ENCODE data around the gene TNRC18. TPM values are rescaled to one million over a fixed set of nuclear protein-coding genes. Genes with fewer than 3 reads are reported as not detected.
"Not testable (repeated sequence)": the region's sequence is repeated elsewhere in the genome, so short reads cannot be mapped to it uniquely, and the experiment has no call there.

The TNRC18 gene
- total RNA-seq, 1 donor from 2014 or later, result 57.2 TPM

GRCh38 chr7:5283421-5284303, 140.0 kb downstream of the TNRC18 start:
- ChIA-PET POLR2A (no interaction called here), CTCF (interaction anchor here (0.8 kb wide), 1 partner anchor 48 kb away, joined by 3 read pairs; no protein-coding TSS in a partner anchor)
- intact Hi-C loops (cut with micrococcal nuclease), result loop anchor here (2.0 kb wide), 1 partner anchor 43 kb away; no protein-coding TSS in a partner anchor
- Mint-ChIP-seq H3K27me3 (peaks cover 6% of the 10 kb centered on the region), H3K27ac (no peak overlapping the region), H3K4me1 (no peaks in the 10 kb centered on the region), H3K4me3 (no peak overlapping the region), H3K36me3 (ENCODE audit: low read depth) (no peaks in the 10 kb centered on the region), H3K9me3 (no peaks in the 10 kb centered on the region)
- no peak for TF ChIP-seq CTCF (IDR thresholded peaks at IDR 0.05)
- no peak for ATAC-seq (ENCODE audit: low read depth)
- DNase-seq, result no peak

GRCh38 chr7:5282543-5283316, 140.9 kb downstream of the TNRC18 start, which contains the start of gene SLC29A4:
Gene SLC29A4 (plus strand): TSS chr7:5282943. CDS start chr7:5287817, 4,874 bp downstream.
- ChIA-PET POLR2A (no interaction called here), CTCF (no interaction called here)
- no peak for TF ChIP-seq CTCF (IDR thresholded peaks at IDR 0.05)
- intact Hi-C loops (cut with micrococcal nuclease), result no loop called here
- Mint-ChIP-seq H3K27ac (no peak within 1 kb of the TSS), H3K4me1 (no peaks in the 10 kb centered on the region), H3K27me3 (peaks cover 6% of the 10 kb centered on the region), H3K36me3 (ENCODE audit: low read depth) (no peaks in the 10 kb centered on the region), H3K4me3 (no peak within 1 kb of the TSS), H3K9me3 (no peaks in the 10 kb centered on the region)
- no peak for DNase-seq
- ATAC-seq (ENCODE audit: low read depth), result peak; percentile 75

- H3K27ac Mint-ChIP-seq; H3K4me1 Mint-ChIP-seq; DNase-seq; POLR2A ChIA-PET; H3K4me3 Mint-ChIP-seq; intact Hi-C loops (cut with micrococcal nuclease); H3K9me3 Mint-ChIP-seq; CTCF ChIA-PET; H3K36me3 Mint-ChIP-seq (ENCODE audit: low read depth); H3K27me3 Mint-ChIP-seq; ATAC-seq (ENCODE audit: low read depth): not testable (repeated sequence)
Measured at GRCh38 chr7:5281598-5282500, 141.8 kb downstream of the TNRC18 start.

- H3K36me3 Mint-ChIP-seq (ENCODE audit: low read depth), result no peaks in the 10 kb centered on the region
- no peak for ATAC-seq (ENCODE audit: low read depth)
- no peak for TF ChIP-seq CTCF (IDR thresholded peaks at IDR 0.05)
- peaks cover 5% of the 10 kb centered on the region for H3K27me3 Mint-ChIP-seq
- ChIA-PET POLR2A (no interaction called here), CTCF (no interaction called here)
- no peak overlapping the region for H3K27ac Mint-ChIP-seq
- no peaks in the 10 kb centered on the region for H3K9me3 Mint-ChIP-seq
- H3K4me1 Mint-ChIP-seq, result no peaks in the 10 kb centered on the region
- no peak overlapping the region for H3K4me3 Mint-ChIP-seq
- DNase-seq, result no peak
- intact Hi-C loops (cut with micrococcal nuclease), result no loop called here
Measured at GRCh38 chr7:5279734-5280133, 143.9 kb downstream of the TNRC18 start.

- H3K27ac Mint-ChIP-seq, result no peak overlapping the region
- peaks cover 2% of the 10 kb centered on the region for H3K27me3 Mint-ChIP-seq
- no peaks in the 10 kb centered on the region for H3K4me1 Mint-ChIP-seq
- H3K9me3 Mint-ChIP-seq, result no peaks in the 10 kb centered on the region
- no peak for TF ChIP-seq CTCF (IDR thresholded peaks at IDR 0.05)
- DNase-seq (no peak), ATAC-seq (ENCODE audit: low read depth) (no peak)
- POLR2A ChIA-PET, result interaction anchor here (0.7 kb wide), 1 partner anchor 119 kb away, joined by 3 read pairs; no protein-coding TSS in a partner anchor
- intact Hi-C loops (cut with micrococcal nuclease), result no loop called here
- CTCF ChIA-PET, result no interaction called here
- no peak overlapping the region for H3K4me3 Mint-ChIP-seq
- no peaks in the 10 kb centered on the region for H3K36me3 Mint-ChIP-seq (ENCODE audit: low read depth)
Measured at GRCh38 chr7:5278766-5279165, 144.9 kb downstream of the TNRC18 start.

Data from activated B cell treated with CpG ODN at 0.5 μM for 24 hours (primary cell).